IMR-90 (cell line): Measurements from ENCODE around the gene KCNG3.

Experiments used
- BHLHE40 ChIP-seq: fragments of 150-350 bp; IDR thresholded peaks from 2 replicates; pipeline ENCODE4 v1.6.1; 2016; ENCODE audit warnings: mild to moderate bottlenecking, low read depth, low read length
- CEBPB ChIP-seq: IDR thresholded peaks from 2 replicates; pipeline ENCODE4 v1.6.1; 2012; ENCODE audit warnings: low read depth, low read length, improper control_type of control experiment
- FOS ChIP-seq: fragments of 150-350 bp; IDR thresholded peaks from 2 replicates; pipeline ENCODE4 v1.6.1; 2016; ENCODE audit warnings: low read depth, low read length
- MXI1 ChIP-seq: IDR thresholded peaks from 2 replicates; pipeline ENCODE4 v1.6.1; 2012; ENCODE audit warnings: low read depth, mild to moderate bottlenecking, low read length, moderate library complexity, borderline replicate concordance
- POLR2A ChIP-seq: IDR thresholded peaks from 2 replicates; pipeline ENCODE4 v1.6.1; 2012; ENCODE audit warnings: mild to moderate bottlenecking, low read depth, low read length
- RCOR1 ChIP-seq: IDR thresholded peaks from 2 replicates; pipeline ENCODE4 v1.6.1; 2012; ENCODE audit warnings: mild to moderate bottlenecking, low read length, improper control_type of control experiment; ENCODE audit not compliant: insufficient replicate concordance
- RFX5 ChIP-seq: IDR thresholded peaks from 2 replicates; pipeline ENCODE4 v1.8.0; 2012; ENCODE audit warnings: low read depth, mild to moderate bottlenecking, low read length, moderate library complexity
- TF ChIP-seq, protein P1 (sequence below): fragments of 150-350 bp; IDR thresholded peaks from 2 replicates; pipeline ENCODE4 v1.6.1; 2016; ENCODE audit warnings: low read depth, mild to moderate bottlenecking, low read length, moderate library complexity, borderline replicate concordance
- TF ChIP-seq, protein P2 (sequence below): conservative IDR thresholded peaks from 2 replicates; pipeline ENCODE4 v1.5.1; 2012; ENCODE audit warnings: mild to moderate bottlenecking, low read depth, low read length, improper control_type of control experiment

DNA sequence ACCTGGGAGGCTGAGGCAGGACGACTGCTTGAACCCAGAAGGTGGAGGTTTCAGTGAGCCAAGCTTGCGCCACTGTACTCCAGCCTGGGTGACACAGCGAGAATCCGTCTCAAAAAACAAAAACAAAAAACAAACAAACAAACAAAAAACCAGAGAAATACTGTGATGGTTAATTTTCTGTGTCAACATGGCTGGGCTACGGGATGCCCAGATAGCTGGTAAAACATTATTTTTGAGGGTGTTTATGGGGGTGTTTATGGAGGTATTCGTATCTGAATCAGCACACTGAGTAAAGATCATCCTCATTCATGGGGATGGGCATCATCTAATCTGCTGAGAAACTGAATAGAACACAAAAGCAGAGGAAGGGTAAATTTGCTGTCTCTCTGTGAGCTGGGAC is 92.0 kb downstream of the KCNG3 start:
- no peak for TF ChIP-seq RFX5
- TF ChIP-seq, protein P1, sequence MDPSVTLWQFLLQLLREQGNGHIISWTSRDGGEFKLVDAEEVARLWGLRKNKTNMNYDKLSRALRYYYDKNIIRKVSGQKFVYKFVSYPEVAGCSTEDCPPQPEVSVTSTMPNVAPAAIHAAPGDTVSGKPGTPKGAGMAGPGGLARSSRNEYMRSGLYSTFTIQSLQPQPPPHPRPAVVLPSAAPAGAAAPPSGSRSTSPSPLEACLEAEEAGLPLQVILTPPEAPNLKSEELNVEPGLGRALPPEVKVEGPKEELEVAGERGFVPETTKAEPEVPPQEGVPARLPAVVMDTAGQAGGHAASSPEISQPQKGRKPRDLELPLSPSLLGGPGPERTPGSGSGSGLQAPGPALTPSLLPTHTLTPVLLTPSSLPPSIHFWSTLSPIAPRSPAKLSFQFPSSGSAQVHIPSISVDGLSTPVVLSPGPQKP = no peak
- no peak for TF ChIP-seq CEBPB
- TF ChIP-seq, protein P2, sequence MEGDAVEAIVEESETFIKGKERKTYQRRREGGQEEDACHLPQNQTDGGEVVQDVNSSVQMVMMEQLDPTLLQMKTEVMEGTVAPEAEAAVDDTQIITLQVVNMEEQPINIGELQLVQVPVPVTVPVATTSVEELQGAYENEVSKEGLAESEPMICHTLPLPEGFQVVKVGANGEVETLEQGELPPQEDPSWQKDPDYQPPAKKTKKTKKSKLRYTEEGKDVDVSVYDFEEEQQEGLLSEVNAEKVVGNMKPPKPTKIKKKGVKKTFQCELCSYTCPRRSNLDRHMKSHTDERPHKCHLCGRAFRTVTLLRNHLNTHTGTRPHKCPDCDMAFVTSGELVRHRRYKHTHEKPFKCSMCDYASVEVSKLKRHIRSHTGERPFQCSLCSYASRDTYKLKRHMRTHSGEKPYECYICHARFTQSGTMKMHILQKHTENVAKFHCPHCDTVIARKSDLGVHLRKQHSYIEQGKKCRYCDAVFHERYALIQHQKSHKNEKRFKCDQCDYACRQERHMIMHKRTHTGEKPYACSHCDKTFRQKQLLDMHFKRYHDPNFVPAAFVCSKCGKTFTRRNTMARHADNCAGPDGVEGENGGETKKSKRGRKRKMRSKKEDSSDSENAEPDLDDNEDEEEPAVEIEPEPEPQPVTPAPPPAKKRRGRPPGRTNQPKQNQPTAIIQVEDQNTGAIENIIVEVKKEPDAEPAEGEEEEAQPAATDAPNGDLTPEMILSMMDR = no peak
- TF ChIP-seq FOS = no peak
- TF ChIP-seq MXI1 = no peak
- no peak for TF ChIP-seq BHLHE40
- no peak for TF ChIP-seq POLR2A
- no peak for TF ChIP-seq RCOR1
